ENCODE data around the gene SSTR4. TPM values are rescaled to one million over a fixed set of nuclear protein-coding genes. Genes with fewer than 3 reads are reported as not detected.

The SSTR4 gene
- total and polyA plus RNA-seq, 4 donors = not detected

DNA sequence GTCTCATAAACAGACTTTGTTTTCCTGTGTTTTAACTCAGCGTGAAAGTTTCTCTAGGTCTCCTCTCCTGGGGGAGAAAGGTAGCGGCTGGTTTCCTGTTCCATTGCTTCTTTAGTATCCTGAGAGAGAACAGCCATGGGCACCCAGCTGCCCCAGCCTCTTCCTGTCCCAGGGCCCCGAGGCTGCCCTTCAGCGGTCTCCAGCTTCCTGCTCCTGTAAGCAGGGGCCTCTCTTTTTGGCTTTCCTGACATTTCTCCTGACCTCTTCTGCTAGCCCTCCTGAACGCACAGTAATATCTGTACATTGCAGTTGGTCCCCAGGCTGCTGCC lies 2.4 kb upstream of the SSTR4 start:
- TF ChIP-seq YY1 (IDR thresholded peaks at IDR 0.05) (no peak), EGR1 (IDR thresholded peaks at IDR 0.05; ENCODE audit: low read depth in 2 of 2) (no peak), FOXA1 (IDR thresholded peaks at IDR 0.05) (no peak), FOXA2 (IDR thresholded peaks at IDR 0.05) (no peak), NR2F2 (IDR thresholded peaks at IDR 0.05) (no peak), JUND (IDR thresholded peaks at IDR 0.05) (no peak), RXRA (IDR thresholded peaks at IDR 0.05) (no peak)
- TF ChIP-seq, protein P1, sequence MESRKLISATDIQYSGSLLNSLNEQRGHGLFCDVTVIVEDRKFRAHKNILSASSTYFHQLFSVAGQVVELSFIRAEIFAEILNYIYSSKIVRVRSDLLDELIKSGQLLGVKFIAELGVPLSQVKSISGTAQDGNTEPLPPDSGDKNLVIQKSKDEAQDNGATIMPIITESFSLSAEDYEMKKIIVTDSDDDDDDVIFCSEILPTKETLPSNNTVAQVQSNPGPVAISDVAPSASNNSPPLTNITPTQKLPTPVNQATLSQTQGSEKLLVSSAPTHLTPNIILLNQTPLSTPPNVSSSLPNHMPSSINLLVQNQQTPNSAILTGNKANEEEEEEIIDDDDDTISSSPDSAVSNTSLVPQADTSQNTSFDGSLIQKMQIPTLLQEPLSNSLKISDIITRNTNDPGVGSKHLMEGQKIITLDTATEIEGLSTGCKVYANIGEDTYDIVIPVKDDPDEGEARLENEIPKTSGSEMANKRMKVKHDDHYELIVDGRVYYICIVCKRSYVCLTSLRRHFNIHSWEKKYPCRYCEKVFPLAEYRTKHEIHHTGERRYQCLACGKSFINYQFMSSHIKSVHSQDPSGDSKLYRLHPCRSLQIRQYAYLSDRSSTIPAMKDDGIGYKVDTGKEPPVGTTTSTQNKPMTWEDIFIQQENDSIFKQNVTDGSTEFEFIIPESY (IDR thresholded peaks at IDR 0.05) = no peak
- TF ChIP-seq, protein P2, sequence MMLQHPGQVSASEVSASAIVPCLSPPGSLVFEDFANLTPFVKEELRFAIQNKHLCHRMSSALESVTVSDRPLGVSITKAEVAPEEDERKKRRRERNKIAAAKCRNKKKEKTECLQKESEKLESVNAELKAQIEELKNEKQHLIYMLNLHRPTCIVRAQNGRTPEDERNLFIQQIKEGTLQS (IDR thresholded peaks at IDR 0.05) = no peak
- Histone ChIP-seq H3K36me3 (ENCODE audit: control insufficient read depth in 4 of 4, insufficient read depth in 3 of 4, low read depth in 1 of 4, low read length in 3 of 4) (no peaks in the 10 kb centered on the region), H3K27me3 (ENCODE audit: control insufficient read depth in 4 of 4, insufficient read depth in 4 of 4, low read length in 3 of 4) (peaks cover 0 to 3% (median 1%) of the 10 kb centered on the region in 4 donors), H3K9me3 (ENCODE audit: control insufficient read depth in 4 of 4, low read length in 3 of 4) (no peaks in the 10 kb centered on the region), H3K4me3 (ENCODE audit: low read depth in 1 of 3, low read length in 3 of 3) (no peak overlapping the region), H3K27ac (ENCODE audit: low read depth in 1 of 2, low read length in 2 of 2) (no peak overlapping the region), H3K9ac (ENCODE audit: low read depth in 1 of 2, low read length in 2 of 2) (no peak overlapping the region), H3K4me1 (ENCODE audit: control insufficient read depth in 4 of 4, insufficient read depth in 4 of 4, low read length in 3 of 4) (no peaks in the 10 kb centered on the region)
- DNase-seq (ENCODE audit: low spot score) = no peak
- WGBS = 69% methylated on average over 5 of the region's 5 CpGs

DNA sequence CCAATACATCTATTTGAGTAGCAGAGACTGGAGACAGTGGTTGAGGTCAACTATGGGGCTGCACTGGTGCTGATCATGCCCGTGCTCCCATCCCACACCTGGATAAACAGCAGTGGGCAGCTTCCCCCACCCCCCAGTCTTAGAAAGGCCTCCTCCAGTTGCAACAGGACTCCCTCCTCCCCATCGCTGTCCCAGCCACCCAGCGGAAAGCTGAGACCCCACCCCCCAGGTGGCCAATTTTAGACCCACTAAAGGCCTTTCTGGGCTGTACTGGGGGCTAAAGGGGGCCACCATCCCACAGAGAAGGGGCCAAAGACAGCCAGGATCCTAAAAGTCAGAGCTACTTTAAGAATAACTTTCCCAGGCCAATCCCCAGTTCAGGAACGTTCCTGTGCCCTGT lies 1.2 kb upstream of the SSTR4 start:
- H3K4me3 ChIP-seq (ENCODE audit: low read depth in 1 of 3, low read length in 3 of 3) = no peak overlapping the region
- no peaks in the 10 kb centered on the region for H3K9me3 ChIP-seq (ENCODE audit: control insufficient read depth in 4 of 4, low read length in 3 of 4)
- H3K36me3 ChIP-seq (ENCODE audit: control insufficient read depth in 4 of 4, insufficient read depth in 3 of 4, low read depth in 1 of 4, low read length in 3 of 4) = no peaks in the 10 kb centered on the region
- H3K27ac ChIP-seq (ENCODE audit: low read depth in 1 of 2, low read length in 2 of 2) = no peak overlapping the region
- H3K4me1 ChIP-seq (ENCODE audit: control insufficient read depth in 4 of 4, insufficient read depth in 4 of 4, low read length in 3 of 4) = no peaks in the 10 kb centered on the region
- no peak overlapping the region for H3K9ac ChIP-seq (ENCODE audit: low read depth in 1 of 2, low read length in 2 of 2)
- H3K27me3 ChIP-seq (ENCODE audit: control insufficient read depth in 4 of 4, insufficient read depth in 4 of 4, low read length in 3 of 4) = peaks cover 0 to 3% (median 1%) of the 10 kb centered on the region in 4 donors
- TF ChIP-seq SP1 (IDR thresholded peaks at IDR 0.05) = no peak
- TF ChIP-seq HNF4A (conservative IDR thresholded peaks at IDR 0.05) = no peak
- TF ChIP-seq YY1 (IDR thresholded peaks at IDR 0.05) = no peak
- TF ChIP-seq, protein P3, sequence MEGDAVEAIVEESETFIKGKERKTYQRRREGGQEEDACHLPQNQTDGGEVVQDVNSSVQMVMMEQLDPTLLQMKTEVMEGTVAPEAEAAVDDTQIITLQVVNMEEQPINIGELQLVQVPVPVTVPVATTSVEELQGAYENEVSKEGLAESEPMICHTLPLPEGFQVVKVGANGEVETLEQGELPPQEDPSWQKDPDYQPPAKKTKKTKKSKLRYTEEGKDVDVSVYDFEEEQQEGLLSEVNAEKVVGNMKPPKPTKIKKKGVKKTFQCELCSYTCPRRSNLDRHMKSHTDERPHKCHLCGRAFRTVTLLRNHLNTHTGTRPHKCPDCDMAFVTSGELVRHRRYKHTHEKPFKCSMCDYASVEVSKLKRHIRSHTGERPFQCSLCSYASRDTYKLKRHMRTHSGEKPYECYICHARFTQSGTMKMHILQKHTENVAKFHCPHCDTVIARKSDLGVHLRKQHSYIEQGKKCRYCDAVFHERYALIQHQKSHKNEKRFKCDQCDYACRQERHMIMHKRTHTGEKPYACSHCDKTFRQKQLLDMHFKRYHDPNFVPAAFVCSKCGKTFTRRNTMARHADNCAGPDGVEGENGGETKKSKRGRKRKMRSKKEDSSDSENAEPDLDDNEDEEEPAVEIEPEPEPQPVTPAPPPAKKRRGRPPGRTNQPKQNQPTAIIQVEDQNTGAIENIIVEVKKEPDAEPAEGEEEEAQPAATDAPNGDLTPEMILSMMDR (IDR thresholded peaks at IDR 0.05; ENCODE audit: low read depth, low read length, missing input control) = no peak
- TF ChIP-seq NR2F2 (IDR thresholded peaks at IDR 0.05) = no peak
- TF ChIP-seq, protein P4, sequence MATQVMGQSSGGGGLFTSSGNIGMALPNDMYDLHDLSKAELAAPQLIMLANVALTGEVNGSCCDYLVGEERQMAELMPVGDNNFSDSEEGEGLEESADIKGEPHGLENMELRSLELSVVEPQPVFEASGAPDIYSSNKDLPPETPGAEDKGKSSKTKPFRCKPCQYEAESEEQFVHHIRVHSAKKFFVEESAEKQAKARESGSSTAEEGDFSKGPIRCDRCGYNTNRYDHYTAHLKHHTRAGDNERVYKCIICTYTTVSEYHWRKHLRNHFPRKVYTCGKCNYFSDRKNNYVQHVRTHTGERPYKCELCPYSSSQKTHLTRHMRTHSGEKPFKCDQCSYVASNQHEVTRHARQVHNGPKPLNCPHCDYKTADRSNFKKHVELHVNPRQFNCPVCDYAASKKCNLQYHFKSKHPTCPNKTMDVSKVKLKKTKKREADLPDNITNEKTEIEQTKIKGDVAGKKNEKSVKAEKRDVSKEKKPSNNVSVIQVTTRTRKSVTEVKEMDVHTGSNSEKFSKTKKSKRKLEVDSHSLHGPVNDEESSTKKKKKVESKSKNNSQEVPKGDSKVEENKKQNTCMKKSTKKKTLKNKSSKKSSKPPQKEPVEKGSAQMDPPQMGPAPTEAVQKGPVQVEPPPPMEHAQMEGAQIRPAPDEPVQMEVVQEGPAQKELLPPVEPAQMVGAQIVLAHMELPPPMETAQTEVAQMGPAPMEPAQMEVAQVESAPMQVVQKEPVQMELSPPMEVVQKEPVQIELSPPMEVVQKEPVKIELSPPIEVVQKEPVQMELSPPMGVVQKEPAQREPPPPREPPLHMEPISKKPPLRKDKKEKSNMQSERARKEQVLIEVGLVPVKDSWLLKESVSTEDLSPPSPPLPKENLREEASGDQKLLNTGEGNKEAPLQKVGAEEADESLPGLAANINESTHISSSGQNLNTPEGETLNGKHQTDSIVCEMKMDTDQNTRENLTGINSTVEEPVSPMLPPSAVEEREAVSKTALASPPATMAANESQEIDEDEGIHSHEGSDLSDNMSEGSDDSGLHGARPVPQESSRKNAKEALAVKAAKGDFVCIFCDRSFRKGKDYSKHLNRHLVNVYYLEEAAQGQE (IDR thresholded peaks at IDR 0.05) = no peak
- TF ChIP-seq RAD21 (IDR thresholded peaks at IDR 0.05) = no peak
- no peak for TF ChIP-seq TAF1 (conservative IDR thresholded peaks at IDR 0.05)
- no peak for TF ChIP-seq JUND (IDR thresholded peaks at IDR 0.05)
- no peak for TF ChIP-seq MAX (IDR thresholded peaks at IDR 0.05)
- no peak for TF ChIP-seq FOXA1 (IDR thresholded peaks at IDR 0.05)
- no peak for TF ChIP-seq GABPA (IDR thresholded peaks at IDR 0.05 in 1 of 2, conservative IDR thresholded peaks at IDR 0.05 in 1 of 2)
- TF ChIP-seq, protein P2 (IDR thresholded peaks at IDR 0.05) = no peak
- TF ChIP-seq, protein P1 (IDR thresholded peaks at IDR 0.05) = no peak
- no peak for TF ChIP-seq FOXA2 (IDR thresholded peaks at IDR 0.05)
- TF ChIP-seq RXRA (IDR thresholded peaks at IDR 0.05) = no peak
- no peak for TF ChIP-seq HNF4G (IDR thresholded peaks at IDR 0.05)
- TF ChIP-seq EGR1 (IDR thresholded peaks at IDR 0.05; ENCODE audit: low read depth in 2 of 2) = no peak
- 73% methylated on average over 4 of the region's 4 CpGs for WGBS
- no peak for DNase-seq (ENCODE audit: low spot score)

All from liver (tissue), 9 donors.